Measurements from ENCODE around the gene PHKG2. TPM values are rescaled to one million over a fixed set of nuclear protein-coding genes. Genes with fewer than 3 reads are reported as not detected.
A peak's percentile ranks its signal among the peaks of the same experiment; 100 is the strongest.

Gene PHKG2
- total RNA-seq, 1 donor from 2014 or later = 41.6 TPM

- Mint-ChIP-seq H3K4me3 (ENCODE audit: low read depth) (no peak overlapping the region), H3K27ac (no peak overlapping the region), H3K4me1 (ENCODE audit: low read depth) (peaks cover 4% of the 10 kb centered on the region), H3K36me3 (ENCODE audit: low read depth) (peaks cover 82% of the 10 kb centered on the region), H3K27me3 (ENCODE audit: low read depth) (no peaks in the 10 kb centered on the region), H3K9me3 (no peaks in the 10 kb centered on the region)
- DNase-seq (ENCODE audit: low spot score) = no peak
- intact Hi-C loops (cut with micrococcal nuclease) = no loop called here
These were observed 11.0 kb upstream of the PHKG2 start for GRCh38 chr16:30736995-30737793.

- Mint-ChIP-seq H3K27me3 (ENCODE audit: low read depth) (no peaks in the 10 kb centered on the region), H3K4me1 (ENCODE audit: low read depth) (peaks cover 4% of the 10 kb centered on the region), H3K4me3 (ENCODE audit: low read depth) (no peak overlapping the region), H3K9me3 (no peaks in the 10 kb centered on the region), H3K27ac (no peak overlapping the region), H3K36me3 (ENCODE audit: low read depth) (peaks cover 77% of the 10 kb centered on the region)
- no peak for DNase-seq (ENCODE audit: low spot score)
- intact Hi-C loops (cut with micrococcal nuclease) = no loop called here
These were observed 10.2 kb upstream of the PHKG2 start for GRCh38 chr16:30737794-30738648.

- Mint-ChIP-seq H3K4me3 (ENCODE audit: low read depth) (no peak overlapping the region), H3K36me3 (ENCODE audit: low read depth) (peaks cover 77% of the 10 kb centered on the region), H3K4me1 (ENCODE audit: low read depth) (peaks cover 4% of the 10 kb centered on the region), H3K27me3 (ENCODE audit: low read depth) (no peaks in the 10 kb centered on the region), H3K9me3 (no peaks in the 10 kb centered on the region), H3K27ac (no peak overlapping the region)
- intact Hi-C loops (cut with micrococcal nuclease) = no loop called here
- no peak for DNase-seq (ENCODE audit: low spot score)
These were observed 9.0 kb upstream of the PHKG2 start for GRCh38 chr16:30738984-30739951.

- DNase-seq (ENCODE audit: low spot score) = no peak
- H3K4me3 Mint-ChIP-seq (ENCODE audit: low read depth) = no peak overlapping the region
- H3K27ac Mint-ChIP-seq = peak overlapping the region; percentile 6
- no peaks in the 10 kb centered on the region for H3K9me3 Mint-ChIP-seq
- peaks cover 4% of the 10 kb centered on the region for H3K4me1 Mint-ChIP-seq (ENCODE audit: low read depth)
- intact Hi-C loops (cut with micrococcal nuclease) = no loop called here
- H3K27me3 Mint-ChIP-seq (ENCODE audit: low read depth) = no peaks in the 10 kb centered on the region
- peaks cover 75% of the 10 kb centered on the region for H3K36me3 Mint-ChIP-seq (ENCODE audit: low read depth)
These were observed 7.6 kb upstream of the PHKG2 start for GRCh38 chr16:30740364-30741251.

- H3K4me1 Mint-ChIP-seq (ENCODE audit: low read depth) = peaks cover 4% of the 10 kb centered on the region
- DNase-seq (ENCODE audit: low spot score) = no peak
- H3K4me3 Mint-ChIP-seq (ENCODE audit: low read depth) = no peak overlapping the region
- no peaks in the 10 kb centered on the region for H3K9me3 Mint-ChIP-seq
- H3K36me3 Mint-ChIP-seq (ENCODE audit: low read depth) = peaks cover 66% of the 10 kb centered on the region
- intact Hi-C loops (cut with micrococcal nuclease) = no loop called here
- H3K27ac Mint-ChIP-seq = no peak overlapping the region
- H3K27me3 Mint-ChIP-seq (ENCODE audit: low read depth) = no peaks in the 10 kb centered on the region
These were observed 6.7 kb upstream of the PHKG2 start for GRCh38 chr16:30741461-30741914.

- peaks cover 46% of the 10 kb centered on the region for H3K36me3 Mint-ChIP-seq (ENCODE audit: low read depth)
- H3K27me3 Mint-ChIP-seq (ENCODE audit: low read depth) = no peaks in the 10 kb centered on the region
- intact Hi-C loops (cut with micrococcal nuclease) = no loop called here
- H3K4me1 Mint-ChIP-seq (ENCODE audit: low read depth) = peaks cover 14% of the 10 kb centered on the region
- peak overlapping the region; percentile 11 for H3K27ac Mint-ChIP-seq
- H3K4me3 Mint-ChIP-seq (ENCODE audit: low read depth) = no peak overlapping the region
- no peaks in the 10 kb centered on the region for H3K9me3 Mint-ChIP-seq
- no peak for DNase-seq (ENCODE audit: low spot score)
These were observed 4.5 kb upstream of the PHKG2 start for GRCh38 chr16:30743716-30744115.

- Mint-ChIP-seq H3K27me3 (ENCODE audit: low read depth) (no peaks in the 10 kb centered on the region), H3K4me3 (ENCODE audit: low read depth) (no peak overlapping the region), H3K4me1 (ENCODE audit: low read depth) (peaks cover 16% of the 10 kb centered on the region), H3K36me3 (ENCODE audit: low read depth) (peaks cover 43% of the 10 kb centered on the region), H3K9me3 (no peaks in the 10 kb centered on the region), H3K27ac (no peak overlapping the region)
- intact Hi-C loops (cut with micrococcal nuclease) = no loop called here
- no peak for DNase-seq (ENCODE audit: low spot score)
These were observed 4.0 kb upstream of the PHKG2 start for GRCh38 chr16:30744183-30744582.

- H3K4me3 Mint-ChIP-seq (ENCODE audit: low read depth) = peak overlapping the region; percentile 2
- H3K9me3 Mint-ChIP-seq = no peaks in the 10 kb centered on the region
- H3K27ac Mint-ChIP-seq = no peak overlapping the region
- peaks cover 47% of the 10 kb centered on the region for H3K36me3 Mint-ChIP-seq (ENCODE audit: low read depth)
- H3K27me3 Mint-ChIP-seq (ENCODE audit: low read depth) = no peaks in the 10 kb centered on the region
- DNase-seq (ENCODE audit: low spot score) = no peak
- intact Hi-C loops (cut with micrococcal nuclease) = no loop called here
- peaks cover 22% of the 10 kb centered on the region for H3K4me1 Mint-ChIP-seq (ENCODE audit: low read depth)
These were observed 3.1 kb upstream of the PHKG2 start for GRCh38 chr16:30745082-30745481.

GRCh38 chr16:30746638-30747175 lies 1.5 kb upstream of the PHKG2 start:
- H3K36me3 Mint-ChIP-seq (ENCODE audit: low read depth) = peaks cover 46% of the 10 kb centered on the region
- no peak overlapping the region for H3K4me3 Mint-ChIP-seq (ENCODE audit: low read depth)
- H3K27ac Mint-ChIP-seq = peak overlapping the region; percentile 2
- intact Hi-C loops (cut with micrococcal nuclease) = no loop called here
- H3K4me1 Mint-ChIP-seq (ENCODE audit: low read depth) = peaks cover 18% of the 10 kb centered on the region
- no peaks in the 10 kb centered on the region for H3K27me3 Mint-ChIP-seq (ENCODE audit: low read depth)
- no peaks in the 10 kb centered on the region for H3K9me3 Mint-ChIP-seq
- DNase-seq (ENCODE audit: low spot score) = no peak

- H3K27me3 Mint-ChIP-seq (ENCODE audit: low read depth) = no peaks in the 10 kb centered on the region
- DNase-seq (ENCODE audit: low spot score) = no peak
- peak overlapping the region; percentile 70 for H3K27ac Mint-ChIP-seq
- intact Hi-C loops (cut with micrococcal nuclease) = no loop called here
- no peaks in the 10 kb centered on the region for H3K9me3 Mint-ChIP-seq
- H3K36me3 Mint-ChIP-seq (ENCODE audit: low read depth) = peaks cover 40% of the 10 kb centered on the region
- peak overlapping the region; percentile 94 for H3K4me3 Mint-ChIP-seq (ENCODE audit: low read depth)
- H3K4me1 Mint-ChIP-seq (ENCODE audit: low read depth) = peaks cover 18% of the 10 kb centered on the region
These were observed 894 bp upstream of the PHKG2 start for GRCh38 chr16:30747331-30747730.

GRCh38 chr16:30748634-30749445 lies 615 bp downstream of the PHKG2 start:
- DNase-seq (ENCODE audit: low spot score) = no peak
- no peaks in the 10 kb centered on the region for H3K9me3 Mint-ChIP-seq
- peaks cover 34% of the 10 kb centered on the region for H3K36me3 Mint-ChIP-seq (ENCODE audit: low read depth)
- no peaks in the 10 kb centered on the region for H3K27me3 Mint-ChIP-seq (ENCODE audit: low read depth)
- H3K4me1 Mint-ChIP-seq (ENCODE audit: low read depth) = peaks cover 18% of the 10 kb centered on the region
- intact Hi-C loops (cut with micrococcal nuclease) = loop anchor here (1.0 kb wide), 3 partner anchors 13 to 126 kb away; partner anchors contain the start of genes CFAP119 and RNF40
- H3K4me3 Mint-ChIP-seq (ENCODE audit: low read depth) = peak overlapping the region; percentile 94
- peak overlapping the region; percentile 78 for H3K27ac Mint-ChIP-seq

All from activated T-helper 2 cell treated with anti-CD3 and anti-CD28 coated beads, Interferon-gamma antibody, Interleukin-2, Interleukin-4, amounts not matched to agents 10 μg/mL and 5 μg/mL and 100 μg/mL, durations not matched to agents 14 hours and 24 hours and 36 hours (primary cell).